Measurements from ENCODE around the gene C10orf95. TPM values are rescaled to one million over a fixed set of nuclear protein-coding genes. Genes with fewer than 3 reads are reported as not detected.

C10orf95 gene, protein sequence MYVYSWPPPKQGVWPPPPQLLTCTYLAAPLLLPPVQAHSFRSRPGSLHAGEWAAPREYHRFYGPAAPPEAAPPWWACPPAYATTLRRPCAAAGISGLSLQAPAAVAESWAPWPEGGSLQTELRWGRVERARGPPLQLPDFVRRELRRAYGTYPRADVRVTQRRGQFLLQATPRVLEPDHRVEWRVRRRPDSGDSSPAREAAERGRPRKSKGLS
- under 1 TPM; 0.40 to 0.74 TPM for total RNA-seq

GRCh38 chr10:102451105-102451969 lies at the start of gene C10orf95:
TSS of gene C10orf95 (minus strand) at chr10:102451543. CDS start at chr10:102451093, 450 bp downstream.
- CTCF ChIA-PET = interaction anchor here (0.7 to 4.7 kb wide), 11 partner anchors 10 to 222 kb away, joined by 3 to 52 read pairs (median 5); partner anchors contain the start of genes ACTR1A, CUEDC2, FBXL15 and NFKB2
- POLR2A ChIA-PET = interaction anchor here (0.6 to 4.9 kb wide), 15 partner anchors 10 to 298 kb away, joined by 3 to 39 read pairs (median 6); partner anchors contain the start of genes CUEDC2, FBXL15, NFKB2 and TRIM8

- ChIA-PET CTCF (interaction anchor here (0.7 to 2.0 kb wide), 6 partner anchors 11 to 83 kb away, joined by 3 to 7 read pairs (median 4); no protein-coding TSS in a partner anchor), POLR2A (interaction anchor here (0.6 kb wide), 1 partner anchor 81 kb away, joined by 3 read pairs; no protein-coding TSS in a partner anchor)
These were observed 49.3 kb upstream of the C10orf95 start for GRCh38 chr10:102500686-102501085.

GRCh38 chr10:102499356-102499755 lies 48.0 kb upstream of the C10orf95 start:
- ChIA-PET POLR2A (no interaction called here), CTCF (interaction anchor here (1.4 kb wide), 1 partner anchor 84 kb away, joined by 6 read pairs; no protein-coding TSS in a partner anchor)

GRCh38 chr10:102497545-102497944 lies 46.2 kb upstream of the C10orf95 start:
- POLR2A ChIA-PET = interaction anchor here (0.7 kb wide), 1 partner anchor 130 kb away, joined by 4 read pairs; no protein-coding TSS in a partner anchor

DNA sequence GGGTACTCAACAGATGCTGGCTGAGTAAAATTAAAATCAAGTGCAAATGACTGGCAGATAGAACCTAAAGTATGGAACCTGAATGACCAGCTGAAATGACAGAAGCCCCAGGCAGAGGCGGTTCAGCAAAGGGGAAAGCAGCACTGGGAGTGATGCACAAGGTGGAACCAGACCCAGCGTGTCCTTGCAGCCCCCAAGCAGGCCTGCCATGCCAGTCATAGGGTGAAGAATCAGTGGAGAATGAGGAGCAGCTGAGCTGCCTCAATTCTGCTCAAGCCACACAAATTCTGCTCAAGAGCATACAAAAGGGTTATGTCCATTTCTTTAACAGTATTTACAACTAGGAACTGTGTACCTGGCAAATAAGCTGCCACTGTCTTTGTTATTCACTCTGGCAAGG lies 42.4 kb upstream of the C10orf95 start:
- CTCF ChIA-PET = no interaction called here
- POLR2A ChIA-PET = no interaction called here

More at GRCh38 chr10:102497545-102497944, 46.2 kb upstream of the C10orf95 start:
- CTCF ChIA-PET = interaction anchor here (1.1 kb wide), 1 partner anchor 18 kb away, joined by 3 read pairs; no protein-coding TSS in a partner anchor

DNA sequence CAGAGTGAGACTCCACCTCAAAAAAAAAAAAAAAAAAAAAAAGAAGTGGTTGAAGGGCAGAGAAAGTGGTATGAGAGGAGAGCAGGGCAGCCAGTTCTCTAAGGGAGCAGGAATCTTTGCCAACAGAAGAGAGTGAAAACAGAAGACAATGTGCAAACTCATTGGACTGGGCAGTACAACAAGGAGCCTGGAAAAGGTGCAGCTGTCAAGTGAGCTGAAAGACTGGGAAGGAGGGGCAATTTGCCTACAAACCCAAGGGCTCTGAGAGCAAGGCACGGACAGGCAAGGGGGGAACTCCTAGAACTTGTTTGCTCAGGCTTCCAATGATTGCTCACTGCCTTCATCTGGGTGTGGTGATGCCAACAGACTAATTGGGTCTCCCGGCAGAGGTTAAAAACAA lies 41.6 kb upstream of the C10orf95 start:
- ChIA-PET CTCF (interaction anchor here (1.1 kb wide), 1 partner anchor 59 kb away, joined by 3 read pairs; no protein-coding TSS in a partner anchor), POLR2A (no interaction called here)

DNA sequence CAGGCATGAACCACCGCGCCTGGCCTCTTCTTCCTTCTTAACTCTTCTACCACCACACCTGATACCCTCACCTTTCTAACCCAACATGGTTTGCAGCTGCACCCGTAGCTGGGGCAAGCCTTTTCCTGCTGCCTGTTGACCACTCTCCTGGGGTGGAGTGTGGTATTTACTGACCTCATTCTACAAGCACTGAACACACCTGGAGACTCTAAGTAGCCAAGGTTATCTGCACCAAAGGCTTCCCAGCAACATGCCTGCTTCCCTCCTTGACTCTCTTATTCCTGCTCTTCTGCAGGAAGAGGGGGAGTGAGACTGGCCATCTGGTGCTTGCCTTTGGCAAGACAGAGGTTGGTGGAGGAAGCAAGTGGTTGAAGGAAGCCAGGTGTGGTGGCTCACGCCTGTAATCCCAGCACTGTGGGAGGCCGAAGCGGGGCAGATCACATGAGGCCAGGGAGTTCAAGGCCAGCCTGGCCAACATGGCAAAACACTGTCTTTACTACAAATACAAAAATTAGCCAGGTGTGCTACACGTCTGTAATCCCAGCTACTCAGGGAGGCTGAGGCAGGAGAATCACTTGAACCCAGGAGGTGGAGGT lies 41.1 kb upstream of the C10orf95 start:
- POLR2A ChIA-PET = interaction anchor here (0.7 kb wide), 1 partner anchor 31 kb away, joined by 6 read pairs; no protein-coding TSS in a partner anchor
- CTCF ChIA-PET = interaction anchor here (0.7 to 1.1 kb wide), 2 partner anchors 59 to 365 kb away, joined by 3 read pairs; no protein-coding TSS in a partner anchor

GRCh38 chr10:102491136-102491535 lies 39.8 kb upstream of the C10orf95 start:
- POLR2A ChIA-PET = interaction anchor here (0.7 kb wide), 1 partner anchor 103 kb away, joined by 9 read pairs; no protein-coding TSS in a partner anchor

DNA sequence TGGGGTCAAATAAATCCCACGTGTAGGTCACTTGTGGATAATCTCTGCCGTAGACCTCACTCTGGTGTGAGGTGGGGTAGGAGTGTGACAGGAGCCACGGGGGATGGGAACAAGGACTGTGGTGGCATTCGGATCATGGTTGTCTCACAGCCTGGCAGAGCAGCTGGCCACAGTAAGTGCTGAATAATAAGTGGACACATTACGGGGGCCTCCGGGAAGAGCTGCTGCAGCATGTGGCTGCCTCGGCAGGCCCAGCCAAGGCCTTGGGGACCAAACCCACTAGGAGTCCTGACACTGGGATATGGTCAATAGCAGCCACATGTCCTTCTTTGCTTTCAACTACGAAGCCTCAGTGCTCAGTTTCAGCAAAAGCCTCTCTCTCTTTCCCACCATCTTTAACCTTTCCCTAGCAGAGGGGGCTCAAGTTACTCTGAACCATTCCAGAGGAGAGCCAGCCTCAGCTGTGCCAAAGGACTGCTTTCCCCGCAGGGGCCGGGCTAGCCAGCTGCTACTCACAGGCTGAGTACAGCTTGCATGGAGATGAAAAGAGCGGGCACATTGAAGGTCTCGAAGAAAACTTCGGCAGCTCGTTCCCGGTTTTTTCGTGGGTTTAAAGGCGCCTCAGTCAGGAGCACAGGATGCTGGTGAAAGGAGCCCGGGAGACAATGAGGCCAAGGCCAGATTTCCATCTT lies 33.9 kb upstream of the C10orf95 start:
- POLR2A ChIA-PET = no interaction called here
- CTCF ChIA-PET = no interaction called here

More at GRCh38 chr10:102491136-102491535, 39.8 kb upstream of the C10orf95 start:
- CTCF ChIA-PET = interaction anchor here (0.7 kb wide), 1 partner anchor 252 kb away, joined by 3 read pairs; no protein-coding TSS in a partner anchor

DNA sequence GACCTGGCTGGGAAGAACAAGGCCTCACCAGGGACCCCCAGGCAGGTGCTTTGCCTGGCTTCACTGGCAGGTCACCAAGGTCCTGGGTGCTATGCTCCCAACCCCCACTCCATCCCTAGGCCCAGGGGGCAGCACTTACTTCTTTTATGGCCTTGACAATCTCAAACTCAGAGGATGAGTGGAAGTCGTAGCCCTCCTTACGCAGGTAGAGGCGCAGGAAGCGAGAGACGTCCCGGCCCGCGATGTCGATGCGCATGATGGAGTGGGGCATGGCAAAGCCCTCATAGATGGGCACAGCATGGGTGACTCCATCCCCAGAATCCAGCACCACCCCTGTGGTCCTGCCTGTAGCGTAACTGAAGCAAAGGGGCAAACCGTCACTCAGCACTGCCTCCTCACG lies 32.7 kb upstream of the C10orf95 start:
- CTCF ChIA-PET = no interaction called here
- POLR2A ChIA-PET = no interaction called here

GRCh38 chr10:102480396-102480795 lies 29.1 kb upstream of the C10orf95 start:
- ChIA-PET POLR2A (no interaction called here), CTCF (interaction anchor here (1.3 to 2.6 kb wide), 3 partner anchors 48 to 311 kb away, joined by 3 to 12 read pairs (median 4); partner anchors contain the start of gene CUEDC2)

DNA sequence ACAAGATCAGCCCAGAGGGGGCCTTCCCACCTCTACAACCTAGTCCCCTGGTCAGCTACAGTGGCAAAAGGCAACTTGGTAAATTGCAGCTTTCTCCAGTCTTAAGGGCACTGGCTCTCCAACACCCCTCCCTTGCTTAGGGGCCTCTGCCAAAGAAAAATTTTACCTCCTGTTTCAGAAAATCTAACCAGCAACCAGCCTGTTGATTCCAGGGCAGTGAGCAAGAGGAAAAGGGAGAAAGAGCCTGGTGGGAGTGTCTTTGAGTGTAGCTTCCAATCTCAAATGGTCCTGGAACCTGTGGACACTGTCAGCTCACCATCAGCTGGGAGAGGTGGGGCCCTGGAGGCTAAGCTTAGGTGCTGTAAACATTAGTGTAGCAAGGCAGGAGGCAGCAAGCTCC lies 28.3 kb upstream of the C10orf95 start:
- POLR2A ChIA-PET = interaction anchor here (0.6 kb wide), 1 partner anchor 166 kb away, joined by 4 read pairs; no protein-coding TSS in a partner anchor
- CTCF ChIA-PET = interaction anchor here (0.9 to 2.6 kb wide), 17 partner anchors 8 to 311 kb away, joined by 3 to 20 read pairs (median 5); partner anchors contain the start of genes CUEDC2 and FBXL15

DNA sequence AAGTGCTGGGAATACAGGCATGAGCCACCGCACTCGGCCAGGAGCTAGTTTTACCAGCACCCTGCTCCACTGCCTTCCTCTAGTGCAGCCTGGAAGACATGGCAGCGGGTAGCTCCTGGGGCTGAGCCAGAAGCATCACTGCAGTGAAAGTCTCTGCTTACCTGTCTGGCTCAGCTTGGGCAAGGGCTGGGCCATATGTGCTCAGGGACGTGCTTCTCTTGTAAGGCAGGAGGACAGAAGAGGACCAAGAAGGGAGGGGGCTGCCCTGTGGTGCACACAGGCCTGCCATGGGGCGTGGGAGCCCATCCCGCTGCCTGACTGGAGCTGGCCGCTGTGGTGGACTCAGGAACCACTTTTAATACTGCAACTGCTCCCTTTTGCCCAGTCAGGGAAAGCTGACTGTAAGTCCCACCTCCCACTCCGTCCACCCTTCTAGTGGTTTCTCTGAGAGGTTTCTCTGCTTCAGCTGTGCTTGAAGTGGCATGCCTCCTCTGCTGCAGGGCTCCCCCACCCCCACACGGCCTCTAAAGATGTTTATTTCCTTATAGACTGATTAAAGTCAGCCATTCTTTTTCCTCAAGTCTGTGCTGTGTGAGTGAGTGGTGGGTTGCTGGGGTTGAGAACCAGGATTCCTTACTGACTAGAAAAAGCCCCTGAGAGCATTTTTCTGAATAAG lies 25.3 kb upstream of the C10orf95 start:
- CTCF ChIA-PET = interaction anchor here (0.6 to 1.5 kb wide), 3 partner anchors 36 to 246 kb away, joined by 3 to 6 read pairs (median 5); no protein-coding TSS in a partner anchor
- POLR2A ChIA-PET = interaction anchor here (0.5 to 1.0 kb wide), 2 partner anchors 14 to 23 kb away, joined by 3 read pairs; no protein-coding TSS in a partner anchor

GRCh38 chr10:102475451-102476040 lies 24.2 kb upstream of the C10orf95 start:
- ChIA-PET CTCF (interaction anchor here (0.5 to 1.5 kb wide), 5 partner anchors 17 to 245 kb away, joined by 3 to 5 read pairs (median 3); no protein-coding TSS in a partner anchor), POLR2A (interaction anchor here (0.5 kb wide), 1 partner anchor 22 kb away, joined by 3 read pairs; no protein-coding TSS in a partner anchor)

DNA sequence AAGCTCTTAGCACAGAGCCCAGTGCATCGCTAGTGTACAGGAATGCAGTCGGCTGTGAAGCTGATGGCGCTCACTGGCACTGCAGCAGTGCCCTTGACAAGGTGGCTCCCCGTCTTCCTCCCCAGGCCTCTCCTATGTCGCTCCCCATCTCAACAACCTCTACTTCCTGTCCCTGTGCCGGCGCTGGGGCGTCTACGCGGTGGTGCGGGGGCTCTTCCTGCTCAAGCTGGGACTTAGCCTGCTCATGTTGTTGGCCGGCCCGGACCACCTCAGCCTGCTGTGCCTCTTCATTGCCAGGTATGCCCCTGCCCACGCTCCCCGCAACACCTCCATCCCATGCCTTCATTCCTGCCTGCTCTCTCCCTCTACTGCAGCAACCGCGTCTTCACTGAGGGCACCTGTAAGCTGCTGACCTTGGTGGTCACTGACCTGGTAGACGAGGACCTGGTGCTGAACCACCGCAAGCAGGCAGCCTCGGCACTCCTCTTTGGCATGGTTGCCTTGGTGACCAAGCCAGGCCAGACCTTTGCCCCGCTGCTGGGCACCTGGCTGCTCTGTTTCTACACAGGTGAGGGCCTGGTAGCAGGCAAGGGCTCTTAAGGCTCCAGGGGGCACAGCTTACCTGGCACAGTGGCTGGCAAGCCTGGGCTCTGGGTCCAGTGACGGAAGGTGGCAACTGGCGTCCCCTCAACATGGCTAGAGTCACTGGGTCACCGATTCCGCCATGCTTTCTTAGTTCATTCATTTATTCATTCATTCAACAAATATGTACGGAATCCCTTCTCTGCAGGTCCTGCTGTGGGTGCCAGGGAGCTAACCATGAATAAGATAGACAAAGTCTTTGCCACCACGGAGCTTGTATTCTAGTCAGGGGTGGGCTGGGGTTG lies 22.3 kb upstream of the C10orf95 start:
- ChIA-PET POLR2A (no interaction called here), CTCF (interaction anchor here (1.0 to 1.1 kb wide), 2 partner anchors 12 to 79 kb away, joined by 3 read pairs; no protein-coding TSS in a partner anchor)
